Activated naive CD8-positive, alpha-beta T cell (primary cell): ENCODE results near the gene ITPR3.

ENCODE experiments used
- H3K27ac Mint-ChIP-seq: one replicate; pipeline ENCODE4 v1.8.0; 2021; ENCODE audit warnings: mixed read lengths
- H3K27me3 Mint-ChIP-seq: one replicate; pipeline ENCODE4 v1.8.0; 2021; ENCODE audit warnings: mixed read lengths
- H3K36me3 Mint-ChIP-seq: one replicate; pipeline ENCODE4 v1.8.0; 2021; ENCODE audit warnings: mixed read lengths
- H3K4me1 Mint-ChIP-seq: one replicate; pipeline ENCODE4 v1.8.0; 2021; ENCODE audit warnings: low read depth, mixed read lengths
- H3K4me3 Mint-ChIP-seq: one replicate; pipeline ENCODE4 v1.8.0; 2021; ENCODE audit warnings: mild to moderate bottlenecking, mixed read lengths
- H3K9me3 Mint-ChIP-seq: one replicate; pipeline ENCODE4 v1.8.0; 2021; ENCODE audit warnings: low read depth, mixed read lengths

ITPR3 gene

GRCh38 chr6:33708516-33709204 lies 87.5 kb downstream of the ITPR3 start:
- Mint-ChIP-seq H3K4me1 (peaks cover 37% of the 10 kb centered on the region), H3K27ac (no peak overlapping the region), H3K27me3 (no peaks in the 10 kb centered on the region), H3K9me3 (no peaks in the 10 kb centered on the region), H3K4me3 (peak overlapping the region; percentile 97), H3K36me3 (peaks cover 17% of the 10 kb centered on the region)

- peaks cover 15% of the 10 kb centered on the region for H3K36me3 Mint-ChIP-seq
- H3K27me3 Mint-ChIP-seq = no peaks in the 10 kb centered on the region
- no peaks in the 10 kb centered on the region for H3K9me3 Mint-ChIP-seq
- H3K27ac Mint-ChIP-seq = peak overlapping the region; percentile 100
- H3K4me3 Mint-ChIP-seq = peak overlapping the region; percentile 97
- H3K4me1 Mint-ChIP-seq = peaks cover 37% of the 10 kb centered on the region
Measured at GRCh38 chr6:33709605-33710295, 88.6 kb downstream of the ITPR3 start.

- no peaks in the 10 kb centered on the region for H3K27me3 Mint-ChIP-seq
- H3K9me3 Mint-ChIP-seq = no peaks in the 10 kb centered on the region
Measured at GRCh38 chr6:33710296-33711121, 89.4 kb downstream of the ITPR3 start.

GRCh38 chr6:33711140-33712129 lies 90.3 kb downstream of the ITPR3 start, which contains the start of gene UQCC2:
Gene UQCC2, minus strand, starts transcription at chr6:33711700. Its CDS starts 14 bp downstream, at chr6:33711686.
- no peaks in the 10 kb centered on the region for H3K9me3 Mint-ChIP-seq
- H3K4me1 Mint-ChIP-seq = peaks cover 37% of the 10 kb centered on the region
- no peaks in the 10 kb centered on the region for H3K27me3 Mint-ChIP-seq
- H3K36me3 Mint-ChIP-seq = peaks cover 15% of the 10 kb centered on the region
- peak within 1 kb of the TSS; percentile 100 for H3K27ac Mint-ChIP-seq
- peak within 1 kb of the TSS; percentile 97 for H3K4me3 Mint-ChIP-seq

More at GRCh38 chr6:33710296-33711121, 89.4 kb downstream of the ITPR3 start:
- peak overlapping the region; percentile 100 for H3K27ac Mint-ChIP-seq
- peaks cover 37% of the 10 kb centered on the region for H3K4me1 Mint-ChIP-seq
- H3K36me3 Mint-ChIP-seq = peaks cover 15% of the 10 kb centered on the region
- peak overlapping the region; percentile 97 for H3K4me3 Mint-ChIP-seq

- Mint-ChIP-seq H3K9me3 (no peaks in the 10 kb centered on the region), H3K4me3 (no peak overlapping the region), H3K36me3 (peaks cover 15% of the 10 kb centered on the region), H3K27ac (no peak overlapping the region), H3K4me1 (peaks cover 31% of the 10 kb centered on the region), H3K27me3 (no peaks in the 10 kb centered on the region)
Measured at GRCh38 chr6:33712914-33713313, 91.8 kb downstream of the ITPR3 start.

GRCh38 chr6:33713786-33714185 lies 92.7 kb downstream of the ITPR3 start:
- Mint-ChIP-seq H3K4me3 (no peak overlapping the region), H3K4me1 (peaks cover 28% of the 10 kb centered on the region), H3K36me3 (peaks cover 15% of the 10 kb centered on the region), H3K9me3 (no peaks in the 10 kb centered on the region), H3K27me3 (no peaks in the 10 kb centered on the region), H3K27ac (no peak overlapping the region)

- Mint-ChIP-seq H3K27me3 (no peaks in the 10 kb centered on the region), H3K4me1 (peaks cover 23% of the 10 kb centered on the region), H3K9me3 (no peaks in the 10 kb centered on the region), H3K36me3 (peaks cover 11% of the 10 kb centered on the region), H3K4me3 (no peak overlapping the region), H3K27ac (no peak overlapping the region)
Measured at GRCh38 chr6:33714385-33715040, 93.4 kb downstream of the ITPR3 start.

- Mint-ChIP-seq H3K27me3 (no peaks in the 10 kb centered on the region), H3K36me3 (no peaks in the 10 kb centered on the region), H3K27ac (no peak overlapping the region), H3K4me1 (peaks cover 7% of the 10 kb centered on the region), H3K9me3 (no peaks in the 10 kb centered on the region), H3K4me3 (no peak overlapping the region)
Measured at GRCh38 chr6:33716379-33716778, 95.3 kb downstream of the ITPR3 start.

GRCh38 chr6:33716890-33717632 lies 95.9 kb downstream of the ITPR3 start:
- Mint-ChIP-seq H3K27me3 (no peaks in the 10 kb centered on the region), H3K4me3 (no peak overlapping the region), H3K4me1 (peaks cover under 1% of the 10 kb centered on the region), H3K9me3 (no peaks in the 10 kb centered on the region), H3K36me3 (no peaks in the 10 kb centered on the region), H3K27ac (no peak overlapping the region)

GRCh38 chr6:33717934-33718455 lies 96.9 kb downstream of the ITPR3 start:
- H3K4me1 Mint-ChIP-seq = peaks cover under 1% of the 10 kb centered on the region
- H3K36me3 Mint-ChIP-seq = no peaks in the 10 kb centered on the region
- H3K9me3 Mint-ChIP-seq = no peaks in the 10 kb centered on the region
- H3K4me3 Mint-ChIP-seq = no peak overlapping the region
- H3K27ac Mint-ChIP-seq = no peak overlapping the region
- H3K27me3 Mint-ChIP-seq = no peaks in the 10 kb centered on the region

- Mint-ChIP-seq H3K4me1 (peaks cover 7% of the 10 kb centered on the region), H3K9me3 (no peaks in the 10 kb centered on the region), H3K27me3 (no peaks in the 10 kb centered on the region), H3K4me3 (no peak overlapping the region), H3K36me3 (no peaks in the 10 kb centered on the region), H3K27ac (no peak overlapping the region)
Measured at GRCh38 chr6:33718713-33719112, 97.6 kb downstream of the ITPR3 start.

- Mint-ChIP-seq H3K4me3 (no peak overlapping the region), H3K27me3 (no peaks in the 10 kb centered on the region), H3K9me3 (no peaks in the 10 kb centered on the region), H3K27ac (no peak overlapping the region), H3K36me3 (no peaks in the 10 kb centered on the region), H3K4me1 (peaks cover 14% of the 10 kb centered on the region)
Measured at GRCh38 chr6:33719326-33719987, 98.3 kb downstream of the ITPR3 start.
